ENCODE results near the gene UBE2D3.

- TF ChIP-seq CTCF (IDR thresholded peaks at IDR 0.05) (no peak), POLR2AphosphoS5 (IDR thresholded peaks at IDR 0.05; ENCODE audit: insufficient read depth in 1 of 2, low read depth in 1 of 2) (no peak), POLR2A (IDR thresholded peaks at IDR 0.05) (no peak)
Observed at GRCh38 chr4:102775805-102776204, 51.5 kb downstream of the UBE2D3 start.

All from vagina (tissue), 2 donors.